AG09319 (cell line): ENCODE measurements around the gene ING5.

Experiments used
- DNase-seq: peaks from one replicate; pipeline ENCODE4 v3.0.0-alpha.2; 2010; ENCODE audit warnings: low read depth; ENCODE audit errors: extremely low read depth
- TF ChIP-seq, protein P1 (sequence below): IDR thresholded peaks from 2 replicates; pipeline ENCODE4 v1.5.1; 2011; ENCODE audit warnings: low read depth, mild to moderate bottlenecking, inconsistent platforms, low read length, moderate library complexity

Gene ING5

DNA sequence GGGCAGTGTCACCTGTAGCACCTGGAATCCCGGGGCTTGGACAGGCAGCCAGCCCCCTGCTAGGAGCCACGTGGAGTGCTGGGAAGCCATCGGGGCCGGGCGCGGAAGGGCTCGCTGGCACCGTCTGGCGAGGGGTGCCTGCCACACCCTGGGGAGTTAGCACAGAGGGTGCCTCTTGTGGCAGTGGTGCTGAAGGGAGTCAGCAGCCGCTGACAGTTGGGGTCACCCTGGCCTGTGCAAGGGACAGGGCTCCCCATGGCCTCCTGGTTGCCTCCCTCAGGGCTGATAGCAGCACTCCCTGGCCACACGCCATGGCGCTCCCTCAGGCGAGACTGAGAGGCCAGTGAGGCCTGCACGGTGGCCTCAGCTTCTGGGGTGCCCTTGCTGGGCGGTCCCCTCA lies 18.7 kb downstream of the ING5 start:
- TF ChIP-seq, protein P1, sequence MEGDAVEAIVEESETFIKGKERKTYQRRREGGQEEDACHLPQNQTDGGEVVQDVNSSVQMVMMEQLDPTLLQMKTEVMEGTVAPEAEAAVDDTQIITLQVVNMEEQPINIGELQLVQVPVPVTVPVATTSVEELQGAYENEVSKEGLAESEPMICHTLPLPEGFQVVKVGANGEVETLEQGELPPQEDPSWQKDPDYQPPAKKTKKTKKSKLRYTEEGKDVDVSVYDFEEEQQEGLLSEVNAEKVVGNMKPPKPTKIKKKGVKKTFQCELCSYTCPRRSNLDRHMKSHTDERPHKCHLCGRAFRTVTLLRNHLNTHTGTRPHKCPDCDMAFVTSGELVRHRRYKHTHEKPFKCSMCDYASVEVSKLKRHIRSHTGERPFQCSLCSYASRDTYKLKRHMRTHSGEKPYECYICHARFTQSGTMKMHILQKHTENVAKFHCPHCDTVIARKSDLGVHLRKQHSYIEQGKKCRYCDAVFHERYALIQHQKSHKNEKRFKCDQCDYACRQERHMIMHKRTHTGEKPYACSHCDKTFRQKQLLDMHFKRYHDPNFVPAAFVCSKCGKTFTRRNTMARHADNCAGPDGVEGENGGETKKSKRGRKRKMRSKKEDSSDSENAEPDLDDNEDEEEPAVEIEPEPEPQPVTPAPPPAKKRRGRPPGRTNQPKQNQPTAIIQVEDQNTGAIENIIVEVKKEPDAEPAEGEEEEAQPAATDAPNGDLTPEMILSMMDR = no peak
- DNase-seq = no peak

DNA sequence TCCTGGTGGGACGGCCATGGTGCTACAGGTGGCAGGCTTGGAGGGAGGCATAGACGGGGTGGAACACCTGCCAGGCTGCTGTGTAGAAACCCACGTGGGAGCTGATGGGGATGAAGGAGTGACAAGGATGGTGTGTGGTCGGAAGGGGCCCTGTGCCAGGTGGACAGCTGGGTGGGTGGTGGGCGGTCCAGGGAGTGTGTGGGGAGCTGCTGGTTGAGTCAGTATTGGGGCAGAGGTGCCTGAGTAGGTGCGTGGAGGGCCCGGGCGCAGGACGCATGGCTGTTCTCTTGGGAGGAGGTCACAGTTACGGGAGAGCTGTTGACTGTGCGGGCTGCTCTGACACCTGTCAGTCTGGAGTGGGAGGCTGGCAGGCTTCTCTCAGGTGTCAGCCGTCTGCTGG lies 20.0 kb downstream of the ING5 start:
- TF ChIP-seq, protein P1 = no peak

DNA sequence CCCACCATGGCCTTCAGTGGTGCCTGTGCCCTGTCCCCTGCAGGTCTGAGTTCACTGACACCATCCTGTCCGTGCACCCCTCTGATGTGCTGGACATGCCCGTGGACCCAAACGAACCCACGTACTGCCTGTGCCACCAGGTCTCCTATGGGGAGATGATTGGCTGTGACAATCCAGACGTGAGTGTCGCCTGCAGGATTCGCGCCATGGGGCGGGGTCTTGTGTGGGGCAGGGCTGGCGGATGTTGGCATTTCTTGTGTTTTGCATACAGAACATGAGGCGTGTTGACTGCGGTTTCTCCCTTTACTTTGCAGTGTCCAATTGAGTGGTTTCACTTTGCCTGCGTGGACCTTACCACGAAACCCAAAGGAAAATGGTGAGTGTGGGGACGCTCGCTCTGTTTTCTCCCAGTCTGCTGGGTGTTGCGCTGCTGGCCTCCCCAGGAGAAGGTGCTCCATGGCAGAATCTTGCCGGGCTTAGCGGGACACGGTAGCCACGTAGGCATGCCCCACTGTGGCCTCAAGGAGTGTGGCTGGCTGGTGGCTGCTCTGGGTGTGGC lies 21.1 kb downstream of the ING5 start:
- no peak for DNase-seq

More for the DNA sequence above, 20.0 kb downstream of the ING5 start:
- no peak for DNase-seq

DNA sequence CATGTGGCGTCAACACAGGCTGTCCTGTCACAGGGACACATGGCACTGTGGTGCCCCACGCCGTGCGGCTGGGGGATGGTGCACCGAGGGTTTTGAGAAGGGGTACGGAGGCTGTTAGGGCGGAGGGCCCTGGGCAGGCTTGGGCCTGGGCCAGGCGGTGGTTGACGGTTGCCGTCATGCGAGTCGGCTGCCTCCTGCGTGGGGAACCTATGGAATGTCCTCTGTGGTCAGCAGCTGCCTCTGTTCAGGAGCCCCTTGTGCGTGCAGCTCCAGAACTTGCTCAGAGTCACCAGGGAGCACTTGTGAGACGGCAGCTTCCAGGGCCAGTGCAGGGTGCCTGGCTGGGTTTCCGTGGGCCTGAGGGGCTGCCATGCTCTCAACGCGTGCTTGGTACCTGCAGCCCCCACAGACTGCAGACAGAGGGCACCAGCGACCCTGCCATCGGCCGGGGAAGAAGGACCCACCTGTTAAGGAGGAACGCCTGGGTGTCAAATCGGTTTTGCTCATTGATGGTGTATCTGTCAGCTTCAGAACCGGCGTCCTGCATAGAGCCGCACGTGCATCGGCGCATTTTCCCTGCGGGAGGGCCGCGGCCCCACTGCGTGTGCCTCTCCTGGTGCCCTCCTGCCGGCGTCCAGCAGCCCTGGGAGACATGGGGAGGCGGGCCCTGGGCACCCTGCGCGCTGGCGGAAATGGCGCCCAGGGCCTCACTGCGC lies 22.6 kb downstream of the ING5 start:
- DNase-seq = no peak
- TF ChIP-seq, protein P1 = no peak; the same call in 1 of the 2 replicates

More for the DNA sequence above, 21.1 kb downstream of the ING5 start:
- TF ChIP-seq, protein P1 = no peak

DNA sequence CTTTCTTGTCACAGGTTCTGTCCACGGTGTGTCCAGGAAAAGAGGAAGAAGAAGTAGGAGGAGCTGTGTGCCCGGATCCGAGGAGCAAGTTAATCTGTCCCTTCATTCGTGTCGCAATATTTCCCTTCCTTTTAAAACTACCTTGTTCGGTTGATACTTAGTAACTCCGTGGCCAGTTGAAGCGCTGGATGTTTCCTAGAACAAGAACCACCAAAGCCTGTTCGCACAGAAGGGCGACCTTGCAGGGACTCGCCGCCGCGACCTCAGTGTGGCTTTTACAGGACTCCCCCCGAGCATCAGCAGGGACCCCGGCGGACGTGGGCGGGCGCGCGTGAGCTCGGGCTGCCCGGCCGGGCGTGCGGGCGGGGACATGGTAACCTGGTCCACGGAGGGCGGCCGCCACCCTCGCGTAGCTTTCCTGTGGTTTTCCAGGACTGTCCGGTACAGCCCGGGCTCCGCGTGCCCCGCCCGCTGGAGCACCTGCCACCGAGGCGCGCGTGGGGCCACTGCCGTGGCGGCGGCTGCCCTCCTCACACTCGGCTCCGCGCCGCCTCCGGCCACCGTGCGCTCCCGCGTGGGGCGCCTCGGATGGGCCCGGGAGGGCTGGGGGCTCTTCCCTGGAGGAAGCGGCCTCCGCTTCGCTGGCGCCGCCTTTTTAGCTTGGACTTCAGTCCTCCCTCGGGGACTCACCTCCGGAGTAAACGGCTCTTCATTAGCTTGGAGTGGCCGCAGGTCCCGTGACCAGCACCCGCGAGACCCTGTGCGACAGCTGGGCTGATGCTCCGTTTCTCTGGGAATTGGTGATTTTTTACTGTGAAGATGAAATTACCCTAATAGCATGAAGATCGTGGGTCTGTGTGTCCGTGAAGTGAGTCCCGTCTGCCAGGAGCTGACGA lies 23.4 kb downstream of the ING5 start:
- TF ChIP-seq, protein P1 = no peak
- DNase-seq = no peak

DNA sequence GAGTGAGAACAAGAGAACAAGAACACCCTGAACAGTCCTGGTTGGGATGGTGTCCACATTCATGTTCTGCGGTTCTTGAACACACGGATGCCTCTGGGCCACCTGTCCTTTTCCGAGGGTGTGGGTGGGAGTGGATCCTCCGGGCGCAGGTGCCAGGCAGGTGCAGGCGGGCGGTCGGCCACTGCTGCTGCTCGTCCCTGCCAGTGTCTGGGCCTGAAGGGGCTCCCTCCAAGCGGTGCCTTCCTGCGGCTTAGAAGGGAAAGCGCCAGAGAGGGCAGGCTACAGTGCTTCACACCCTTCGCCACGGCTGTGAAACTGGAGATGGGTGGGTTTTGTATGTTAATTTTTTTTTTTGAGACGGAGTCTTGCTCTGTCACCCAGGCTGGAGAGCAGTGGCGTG lies 24.6 kb downstream of the ING5 start:
- no peak for DNase-seq
- TF ChIP-seq, protein P1 = no peak

DNA sequence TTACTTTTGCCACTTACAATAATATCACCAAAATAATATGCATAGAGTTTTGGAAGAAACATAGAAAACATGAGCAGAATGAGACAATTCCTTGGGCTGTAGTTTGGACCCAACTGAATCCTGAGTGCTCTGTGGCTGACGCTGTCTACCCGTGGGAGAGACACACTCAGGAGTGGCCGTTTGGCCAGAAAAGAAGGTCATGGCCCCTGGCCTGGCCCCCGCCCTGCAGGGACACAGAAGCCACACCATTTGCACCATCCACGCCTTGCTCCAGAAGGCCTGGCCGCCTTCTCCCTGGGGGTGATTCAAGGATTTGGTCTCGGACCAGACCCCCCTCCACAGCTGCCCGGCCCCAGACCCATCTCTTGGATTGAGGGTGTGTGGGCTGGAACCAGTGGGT lies 26.2 kb downstream of the ING5 start:
- no peak for DNase-seq

More for the DNA sequence above, 26.2 kb downstream of the ING5 start:
- TF ChIP-seq, protein P1 = no peak
